DND-41 (cell line): ENCODE measurements around the gene UPF3B.
"Not testable (repeated sequence)": the region's sequence is repeated elsewhere in the genome, so short reads cannot be mapped to it uniquely, and the experiment has no call there.

Experiments used
- ATAC-seq: fragments of 200-7000 bp; cut with Tn5 transposase; 3 replicates; pipeline ENCODE4 v1.9.1; 2021; ENCODE audit warnings: low read depth; ENCODE audit not compliant: insufficient read depth
- DNase-seq: peaks from one replicate; pipeline ENCODE4 v3.0.0-alpha.2; 2020
- H2AFZ ChIP-seq: 2 replicates; pipeline ENCODE4 v1.6.0; 2012; ENCODE audit warnings: low read depth, low read length
- H3K27ac ChIP-seq: 2 replicates; pipeline ENCODE4 v1.5.1; 2012; ENCODE audit warnings: low read length, inconsistent platforms
- H3K27me3 ChIP-seq: fragments of 200-600 bp; sonication (generic); 2 replicates; pipeline ENCODE4 v1.6.0; 2012; ENCODE audit warnings: low read length, mild to moderate bottlenecking, inconsistent platforms; ENCODE audit not compliant: insufficient read depth, poor library complexity
- H3K36me3 ChIP-seq: 2 replicates; pipeline ENCODE4 v1.5.1; 2012; ENCODE audit warnings: low read length, inconsistent platforms; ENCODE audit not compliant: insufficient read depth
- H3K4me1 ChIP-seq: 2 replicates; pipeline ENCODE4 v1.5.1; 2012; ENCODE audit warnings: mild to moderate bottlenecking, low read length; ENCODE audit not compliant: insufficient read depth
- H3K4me2 ChIP-seq: 2 replicates; pipeline ENCODE4 v1.6.0; 2012; ENCODE audit warnings: mild to moderate bottlenecking, moderate library complexity, low read length, inconsistent platforms; ENCODE audit not compliant: insufficient read depth
- H3K4me3 ChIP-seq, 2 experiments: fragments of 200-600 bp in 1 of 2; shearing (Covaris generic) in 1 of 2; 2 replicates each; pipeline ENCODE4 v1.5.1; 2012 to 2016; ENCODE audit warnings: inconsistent platforms in 2 of 2, low read length in 2 of 2, mild to moderate bottlenecking in 2 of 2, low read depth in 1 of 2, moderate library complexity in 1 of 2
- H3K79me2 ChIP-seq: 2 replicates; pipeline ENCODE4 v1.6.0; 2012; ENCODE audit warnings: low read length, inconsistent platforms; ENCODE audit not compliant: insufficient read depth
- H3K9ac ChIP-seq: 2 replicates; pipeline ENCODE4 v1.6.0; 2012; ENCODE audit warnings: low read depth, mild to moderate bottlenecking, inconsistent platforms, low read length, moderate library complexity
- H3K9me3 ChIP-seq: 2 replicates; pipeline ENCODE4 v1.5.1; 2012; ENCODE audit warnings: low read length, moderate library complexity, mild to moderate bottlenecking, inconsistent platforms; ENCODE audit not compliant: insufficient read depth, severe bottlenecking
- H4K20me1 ChIP-seq: 2 replicates; pipeline ENCODE4 v1.6.0; 2012; ENCODE audit warnings: low read length; ENCODE audit not compliant: insufficient read depth
- EZH2 ChIP-seq: IDR thresholded peaks from 3 replicates; pipeline ENCODE4 v1.6.1; 2012; ENCODE audit warnings: borderline replicate concordance, low read depth, mild to moderate bottlenecking, moderate library complexity, low read length, inconsistent platforms; ENCODE audit not compliant: severe bottlenecking
- TF ChIP-seq, protein P1 (sequence below): IDR thresholded peaks from 2 replicates; pipeline ENCODE4 v1.5.1; 2012; ENCODE audit warnings: borderline replicate concordance, low read length, moderate library complexity, mild to moderate bottlenecking; ENCODE audit not compliant: poor library complexity, severe bottlenecking; ENCODE audit errors: extremely low read depth

Gene UPF3B

DNA sequence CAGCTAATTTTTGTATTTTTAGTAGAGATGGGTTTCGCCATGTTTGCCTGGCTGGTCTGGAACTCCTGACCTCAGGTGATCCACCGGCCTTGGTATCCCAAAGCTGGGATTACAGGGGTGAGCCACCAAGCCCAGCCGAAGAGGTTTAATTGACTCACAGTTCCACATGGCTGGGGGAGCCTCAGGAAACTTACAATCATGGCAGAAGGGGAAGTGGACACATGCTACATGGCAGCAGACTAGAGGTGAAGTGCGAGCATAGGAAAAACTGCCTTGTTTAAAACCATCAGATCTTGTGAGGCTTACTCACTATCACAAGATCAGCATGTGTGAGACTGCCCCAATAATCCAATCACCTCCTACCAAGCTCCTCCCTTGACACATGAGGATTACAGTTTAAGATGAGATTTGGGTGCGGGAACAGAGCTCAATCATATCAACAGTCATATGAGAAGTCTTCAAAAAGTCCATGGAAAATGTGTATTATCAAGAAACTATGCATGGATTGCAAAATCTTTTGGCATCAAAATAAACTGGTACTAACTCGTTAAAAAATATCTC is 35.6 kb downstream of the UPF3B start:
- no peak overlapping the region for H3K4me3 ChIP-seq
- peaks cover 8% of the 10 kb centered on the region for H3K4me1 ChIP-seq
- no peak for TF ChIP-seq EZH2
- TF ChIP-seq, protein P1, sequence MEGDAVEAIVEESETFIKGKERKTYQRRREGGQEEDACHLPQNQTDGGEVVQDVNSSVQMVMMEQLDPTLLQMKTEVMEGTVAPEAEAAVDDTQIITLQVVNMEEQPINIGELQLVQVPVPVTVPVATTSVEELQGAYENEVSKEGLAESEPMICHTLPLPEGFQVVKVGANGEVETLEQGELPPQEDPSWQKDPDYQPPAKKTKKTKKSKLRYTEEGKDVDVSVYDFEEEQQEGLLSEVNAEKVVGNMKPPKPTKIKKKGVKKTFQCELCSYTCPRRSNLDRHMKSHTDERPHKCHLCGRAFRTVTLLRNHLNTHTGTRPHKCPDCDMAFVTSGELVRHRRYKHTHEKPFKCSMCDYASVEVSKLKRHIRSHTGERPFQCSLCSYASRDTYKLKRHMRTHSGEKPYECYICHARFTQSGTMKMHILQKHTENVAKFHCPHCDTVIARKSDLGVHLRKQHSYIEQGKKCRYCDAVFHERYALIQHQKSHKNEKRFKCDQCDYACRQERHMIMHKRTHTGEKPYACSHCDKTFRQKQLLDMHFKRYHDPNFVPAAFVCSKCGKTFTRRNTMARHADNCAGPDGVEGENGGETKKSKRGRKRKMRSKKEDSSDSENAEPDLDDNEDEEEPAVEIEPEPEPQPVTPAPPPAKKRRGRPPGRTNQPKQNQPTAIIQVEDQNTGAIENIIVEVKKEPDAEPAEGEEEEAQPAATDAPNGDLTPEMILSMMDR: no peak
- H2AFZ ChIP-seq: no peak overlapping the region
- no peaks in the 10 kb centered on the region for H3K9me3 ChIP-seq
- no peak overlapping the region for H3K9ac ChIP-seq
- H3K27ac ChIP-seq: no peak overlapping the region
- no peak for DNase-seq
- no peaks in the 10 kb centered on the region for H4K20me1 ChIP-seq
- ATAC-seq: no peak
- no peaks in the 10 kb centered on the region for H3K27me3 ChIP-seq
- no peaks in the 10 kb centered on the region for H3K36me3 ChIP-seq
- H3K79me2 ChIP-seq: no peaks in the 10 kb centered on the region
- H3K4me2 ChIP-seq: no peak overlapping the region

DNA sequence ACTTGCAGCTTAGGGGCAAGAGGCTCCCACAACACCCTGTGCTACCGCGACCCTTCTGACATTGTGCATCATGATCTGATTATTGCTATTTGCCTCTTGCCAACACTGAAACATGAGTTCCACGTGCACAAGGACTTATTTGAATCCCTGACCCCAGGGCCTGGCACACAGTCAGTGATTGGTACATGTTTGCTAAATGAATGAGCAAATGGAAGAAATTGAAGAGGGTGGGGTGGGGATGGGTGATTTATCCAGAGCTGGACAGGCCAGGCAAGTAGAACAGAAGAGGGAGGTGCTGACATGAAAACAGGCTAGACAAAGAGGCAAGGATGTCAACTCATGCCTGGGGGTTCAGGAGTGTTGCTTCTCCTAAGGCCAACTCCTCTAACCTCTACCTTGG is 36.5 kb downstream of the UPF3B start:
- Histone ChIP-seq H4K20me1 (no peaks in the 10 kb centered on the region), H2AFZ (no peak overlapping the region), H3K4me1 (no peaks in the 10 kb centered on the region; the same call in 1 of the 2 replicates), H3K9ac (no peak overlapping the region), H3K27ac (no peak overlapping the region), H3K79me2 (no peaks in the 10 kb centered on the region), H3K9me3 (no peaks in the 10 kb centered on the region), H3K4me2 (no peak overlapping the region), H3K4me3 (no peak overlapping the region), H3K27me3 (no peaks in the 10 kb centered on the region), H3K36me3 (no peaks in the 10 kb centered on the region)
- ATAC-seq (no peak), DNase-seq (no peak)
- no peak for TF ChIP-seq EZH2
- TF ChIP-seq, protein P1: no peak

DNA sequence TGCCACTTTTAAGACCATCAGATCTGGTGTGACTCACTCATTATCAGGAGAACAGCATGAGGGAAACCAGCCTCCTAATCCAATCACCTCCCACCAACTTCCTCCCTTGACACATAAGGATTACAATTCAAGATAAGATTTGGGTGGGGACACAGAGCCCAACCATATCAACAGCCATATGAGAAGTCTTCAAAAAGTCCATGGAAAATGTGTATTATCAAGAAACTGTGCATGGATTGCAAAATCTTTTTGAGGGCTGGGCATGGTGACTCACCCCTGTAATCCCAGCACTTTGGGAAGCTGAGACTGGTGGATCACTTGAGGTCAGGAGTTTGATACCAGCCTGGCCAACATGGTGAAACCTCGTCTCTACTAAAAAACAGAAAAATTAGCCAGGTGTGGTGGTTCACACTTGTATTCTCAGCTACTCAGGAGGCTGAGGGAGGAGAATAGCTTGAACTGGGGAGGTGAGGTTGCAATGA is 43.5 kb downstream of the UPF3B start:
- H3K4me1 ChIP-seq: no peaks in the 10 kb centered on the region
- H3K9me3 ChIP-seq: no peaks in the 10 kb centered on the region
- H3K4me2 ChIP-seq: no peak overlapping the region
- H2AFZ ChIP-seq: no peak overlapping the region
- ATAC-seq (no peak), DNase-seq (no peak)
- no peaks in the 10 kb centered on the region for H3K27me3 ChIP-seq
- H3K36me3 ChIP-seq: no peaks in the 10 kb centered on the region
- H3K9ac ChIP-seq: no peak overlapping the region
- no peak overlapping the region for H3K27ac ChIP-seq
- no peaks in the 10 kb centered on the region for H4K20me1 ChIP-seq
- no peak overlapping the region for H3K4me3 ChIP-seq
- no peaks in the 10 kb centered on the region for H3K79me2 ChIP-seq
- no peak for TF ChIP-seq EZH2
- TF ChIP-seq, protein P1: no peak

DNA sequence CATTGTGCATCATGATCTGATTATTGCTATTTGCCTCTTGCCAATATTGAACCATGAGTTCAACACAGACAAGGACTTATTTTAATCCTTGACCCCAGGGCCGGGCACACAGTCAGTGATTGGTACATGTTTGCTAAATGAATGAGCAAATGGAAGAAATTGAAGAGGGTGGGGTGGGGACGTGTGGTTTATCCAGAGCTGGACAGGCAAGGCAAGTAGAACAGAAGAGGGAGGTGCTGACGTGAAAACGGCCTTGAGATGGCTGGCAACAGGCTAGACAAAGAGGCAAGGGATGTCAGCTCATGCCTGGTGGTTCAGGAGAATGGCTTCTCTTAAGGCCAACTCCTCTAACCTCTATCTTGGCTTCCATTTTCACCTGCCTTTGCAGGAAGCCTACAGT is 44.3 kb downstream of the UPF3B start:
- H2AFZ ChIP-seq, DNase-seq, H3K79me2 ChIP-seq, ATAC-seq, H3K4me2 ChIP-seq, H3K27ac ChIP-seq, H4K20me1 ChIP-seq, H3K36me3 ChIP-seq, H3K4me3 ChIP-seq, H3K9ac ChIP-seq, H3K27me3 ChIP-seq, H3K9me3 ChIP-seq, H3K4me1 ChIP-seq: not testable (repeated sequence)
